GM12892 (cell line): ENCODE measurements around the gene ZNF836.
A peak's percentile ranks its signal among the peaks of the same experiment; 100 is the strongest.

ENCODE experiments used
- DNase-seq: peaks from one replicate; pipeline ENCODE4 v3.0.0; 2011; ENCODE audit not compliant: insufficient read length
- FAIRE-seq: peaks from 2 replicates; lab custom pipeline; 2011; peaks lifted over from hg19 to GRCh38; lab: Jason Lieb, UNC
- POLR2A ChIP-seq: IDR thresholded peaks from 2 replicates; pipeline ENCODE4 v1.6.1; 2011; ENCODE audit warnings: low read depth, low read length, control low read depth
- POLR2AphosphoS5 ChIP-seq: IDR thresholded peaks from 2 replicates; pipeline ENCODE4 v1.6.1; 2011; ENCODE audit warnings: low read depth, low read length, control low read depth
- TAF1 ChIP-seq: IDR thresholded peaks from 2 replicates; pipeline ENCODE4 v1.6.1; 2011; ENCODE audit warnings: low read depth, mild to moderate bottlenecking, control low read depth, low read length, borderline replicate concordance

The ZNF836 gene

DNA sequence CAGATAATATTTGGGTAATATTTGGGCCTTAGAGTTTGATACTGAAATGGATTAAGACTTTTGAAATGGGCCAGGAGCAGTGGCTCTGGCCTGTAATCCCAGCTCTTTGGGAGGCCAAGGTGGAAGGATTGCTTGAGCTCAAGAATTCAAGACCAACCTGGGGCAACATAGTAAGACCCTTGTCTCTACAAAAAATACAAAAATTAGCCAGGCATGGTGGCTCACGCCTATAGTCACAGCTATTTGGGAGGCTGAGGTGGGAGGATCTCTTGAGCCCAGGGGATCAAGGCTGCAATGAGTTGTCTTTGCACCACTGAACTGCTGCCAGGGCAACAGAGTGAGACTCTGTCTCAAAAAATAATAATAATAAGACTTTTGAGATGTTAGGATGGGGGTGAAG, 926 bp upstream of the ZNF836 start:
- TF ChIP-seq POLR2AphosphoS5 (no peak), POLR2A (no peak), TAF1 (no peak)
- no peak for DNase-seq
- FAIRE-seq = no peak

DNA sequence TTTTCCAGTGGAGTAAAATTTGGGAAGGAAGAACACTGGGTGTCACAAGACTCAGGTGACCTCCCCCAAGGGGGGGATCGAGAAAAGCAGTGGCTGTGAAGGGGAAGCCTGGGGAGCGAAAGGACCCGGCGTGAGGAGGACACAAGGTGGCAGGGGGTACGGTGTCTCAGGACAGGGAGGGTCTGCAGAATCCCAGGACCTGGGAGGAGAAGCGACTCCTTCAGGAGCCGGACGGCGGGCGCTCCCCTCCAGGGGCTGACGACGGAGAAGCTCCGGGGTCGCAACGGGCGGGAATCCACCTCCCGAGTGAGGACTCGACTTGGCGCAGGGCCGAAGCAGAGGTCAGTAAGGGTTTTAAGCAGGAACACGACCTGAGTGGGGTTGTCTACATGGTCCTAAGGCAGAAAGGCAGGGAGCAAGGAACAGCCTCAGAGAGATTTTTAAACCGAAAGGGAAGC, 529 bp downstream of the ZNF836 start:
- peak; percentile 61 for FAIRE-seq
- TF ChIP-seq TAF1 (no peak), POLR2AphosphoS5 (no peak), POLR2A (no peak)
- DNase-seq = peak; percentile 23

DNA sequence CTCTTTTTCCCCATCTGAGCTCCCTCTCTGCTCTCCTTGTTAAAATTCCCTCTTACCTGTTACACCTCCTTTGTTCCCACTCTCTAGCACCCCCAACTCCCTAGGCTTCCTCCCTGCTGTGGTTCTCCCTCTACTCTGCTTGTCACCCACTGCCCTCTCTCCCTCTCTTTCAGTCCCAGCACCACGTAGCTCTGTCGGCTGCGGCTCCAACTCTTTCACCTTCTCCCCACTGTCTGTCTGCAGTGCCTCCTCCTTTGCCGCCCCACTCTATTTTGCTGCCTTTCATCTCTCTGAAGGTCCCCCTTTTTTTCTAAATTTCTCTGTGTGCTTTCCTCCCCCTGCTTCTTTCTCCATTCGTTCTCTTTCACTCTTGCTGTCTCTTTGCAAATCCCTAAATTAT, 1.1 kb downstream of the ZNF836 start:
- no peak for FAIRE-seq
- no peak for DNase-seq
- no peak for TF ChIP-seq POLR2A
- TF ChIP-seq TAF1 = no peak
- no peak for TF ChIP-seq POLR2AphosphoS5

DNA sequence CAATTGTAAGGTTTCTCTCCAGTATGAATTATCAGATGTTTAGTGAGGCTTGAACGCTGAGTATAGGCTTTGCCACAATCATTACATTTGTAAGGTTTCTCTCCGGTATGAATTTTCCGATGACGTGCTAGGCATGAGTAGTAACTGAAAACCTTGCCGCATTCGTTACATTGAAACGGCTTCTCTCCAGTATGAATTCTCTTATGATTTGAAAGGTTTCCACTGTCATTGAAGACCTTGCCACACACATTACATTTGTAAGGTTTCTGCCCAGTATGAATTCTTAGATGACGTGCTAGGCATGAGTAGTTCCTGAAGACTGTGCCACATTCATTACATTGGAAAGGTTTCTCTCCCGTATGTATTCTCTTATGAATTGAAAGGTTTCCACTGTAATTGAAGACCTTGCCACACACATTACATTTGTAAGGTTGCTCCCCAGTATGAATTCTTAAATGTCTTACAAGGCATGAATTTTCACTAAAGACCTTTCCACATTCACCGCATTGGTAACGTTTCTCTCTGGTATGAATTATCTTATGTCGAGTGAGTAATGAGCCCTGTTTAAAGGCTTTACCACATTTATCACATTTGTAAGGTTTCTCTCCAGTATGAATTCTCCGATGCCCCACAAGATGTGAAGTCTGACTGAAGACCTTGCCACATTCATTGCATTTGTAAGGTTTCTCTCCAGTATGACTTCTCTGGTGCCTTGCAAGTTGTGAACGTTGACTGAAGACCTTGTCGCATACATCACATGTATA, 15.6 kb downstream of the ZNF836 start:
- TF ChIP-seq POLR2AphosphoS5 = no peak
- no peak for TF ChIP-seq TAF1
- TF ChIP-seq POLR2A = no peak
- DNase-seq (no peak), FAIRE-seq (no peak)

DNA sequence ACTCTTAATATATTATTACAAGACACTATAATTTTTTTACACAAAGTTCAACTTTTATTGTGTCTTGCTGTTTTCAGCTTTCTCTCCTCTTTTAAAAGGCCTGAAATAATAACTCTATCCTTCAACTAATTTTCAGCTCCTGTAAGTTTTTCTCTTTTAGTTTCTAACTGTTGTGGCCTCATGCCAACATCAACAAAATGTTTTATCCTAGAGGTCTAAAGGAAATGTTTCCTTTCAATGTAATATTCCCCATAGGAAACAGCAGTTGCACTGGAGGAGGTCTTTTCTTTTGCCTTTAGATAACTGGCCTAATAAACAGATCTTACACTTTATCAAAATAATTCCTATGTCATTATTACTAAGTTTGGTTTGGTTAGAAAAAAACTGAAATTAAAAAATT, 23.2 kb downstream of the ZNF836 start:
- DNase-seq = no peak
- TF ChIP-seq TAF1 (no peak), POLR2A (no peak), POLR2AphosphoS5 (no peak)
- no peak for FAIRE-seq

DNA sequence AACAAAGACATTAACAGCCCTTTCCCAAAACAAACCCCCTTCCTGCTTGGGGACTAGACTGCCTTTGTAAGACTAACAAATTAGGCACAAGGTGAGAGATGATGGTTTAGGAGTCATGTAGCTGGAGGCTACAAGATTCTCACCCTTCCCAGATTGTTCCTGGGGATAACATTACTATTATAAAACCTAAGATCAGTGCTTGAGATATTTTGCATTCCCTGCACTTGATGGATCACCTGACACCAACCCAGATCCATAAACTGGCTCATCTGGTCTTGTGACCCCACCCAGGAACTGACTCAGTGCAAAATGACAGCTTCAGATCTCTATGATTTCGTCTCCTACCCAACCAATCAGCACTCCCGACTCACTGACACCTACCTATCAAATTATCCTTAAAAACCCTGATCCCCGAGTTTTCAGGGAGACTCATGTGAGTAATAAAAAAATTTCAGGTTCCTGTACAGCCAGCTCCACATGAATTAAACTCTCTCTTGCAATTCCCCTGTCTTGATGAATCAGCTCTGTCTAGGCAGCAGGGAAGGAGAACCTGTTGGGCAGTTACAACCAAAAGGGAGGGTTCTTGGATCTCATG, 29.3 kb downstream of the ZNF836 start:
- TF ChIP-seq POLR2AphosphoS5 = no peak
- TF ChIP-seq POLR2A = no peak
- TF ChIP-seq TAF1 = no peak
- DNase-seq = no peak
- FAIRE-seq = no peak

DNA sequence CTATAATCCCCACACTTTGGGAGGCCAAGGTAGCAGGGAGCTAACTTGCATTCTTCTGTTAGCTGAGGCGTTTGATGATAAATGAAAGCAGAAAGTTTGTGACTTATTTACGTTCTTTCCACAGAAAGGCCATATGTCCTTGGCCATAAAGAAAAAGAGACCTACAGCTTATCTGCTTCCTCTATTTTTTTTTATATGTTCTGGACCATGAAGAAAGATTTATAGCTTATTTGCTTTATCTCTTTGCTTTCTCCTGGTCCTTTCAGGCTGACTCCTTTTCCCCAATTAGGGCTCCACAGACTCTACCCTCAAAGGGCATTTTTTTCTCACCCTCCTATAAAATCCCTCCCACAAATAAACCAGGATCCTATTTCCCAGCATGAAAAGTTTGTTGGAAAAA, 30.2 kb downstream of the ZNF836 start:
- TF ChIP-seq POLR2AphosphoS5 (no peak), TAF1 (no peak), POLR2A (no peak)
- no peak for DNase-seq
- FAIRE-seq = no peak

DNA sequence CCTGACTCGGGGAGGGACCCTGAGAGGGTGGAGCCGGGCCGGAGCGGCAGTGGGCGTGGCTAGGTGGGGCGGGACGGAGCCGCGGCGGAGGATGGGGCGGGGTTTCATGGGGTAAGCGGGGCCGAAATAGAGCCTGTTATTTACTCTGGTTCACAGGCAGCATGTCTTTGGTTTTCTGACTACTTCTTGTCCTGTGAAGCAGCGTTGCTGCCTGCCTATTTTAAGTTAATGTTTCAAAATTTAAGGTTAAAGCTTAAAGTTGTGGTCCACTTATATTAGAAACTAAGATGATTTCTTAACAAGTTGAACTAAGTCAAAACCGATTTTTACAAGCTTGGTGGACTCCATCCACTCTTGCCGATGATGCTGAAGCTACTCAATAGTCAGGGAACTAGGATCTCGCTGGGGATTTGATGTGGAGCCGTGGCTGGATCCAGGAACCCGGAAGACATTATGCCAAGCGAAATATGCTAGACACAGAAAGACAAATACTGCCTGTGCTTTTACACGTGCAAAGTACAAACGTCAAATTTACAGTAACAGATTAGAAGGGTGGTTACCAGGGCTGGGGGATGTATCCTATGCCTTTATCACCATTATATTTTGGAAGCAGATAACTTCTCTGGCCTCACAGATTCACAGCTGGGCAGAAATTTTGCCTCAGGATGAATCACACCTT, 31.2 kb downstream of the ZNF836 start:
- DNase-seq (peak; percentile 81), FAIRE-seq (peak; percentile 92)
- TF ChIP-seq TAF1 (no peak), POLR2A (no peak), POLR2AphosphoS5 (no peak)

DNA sequence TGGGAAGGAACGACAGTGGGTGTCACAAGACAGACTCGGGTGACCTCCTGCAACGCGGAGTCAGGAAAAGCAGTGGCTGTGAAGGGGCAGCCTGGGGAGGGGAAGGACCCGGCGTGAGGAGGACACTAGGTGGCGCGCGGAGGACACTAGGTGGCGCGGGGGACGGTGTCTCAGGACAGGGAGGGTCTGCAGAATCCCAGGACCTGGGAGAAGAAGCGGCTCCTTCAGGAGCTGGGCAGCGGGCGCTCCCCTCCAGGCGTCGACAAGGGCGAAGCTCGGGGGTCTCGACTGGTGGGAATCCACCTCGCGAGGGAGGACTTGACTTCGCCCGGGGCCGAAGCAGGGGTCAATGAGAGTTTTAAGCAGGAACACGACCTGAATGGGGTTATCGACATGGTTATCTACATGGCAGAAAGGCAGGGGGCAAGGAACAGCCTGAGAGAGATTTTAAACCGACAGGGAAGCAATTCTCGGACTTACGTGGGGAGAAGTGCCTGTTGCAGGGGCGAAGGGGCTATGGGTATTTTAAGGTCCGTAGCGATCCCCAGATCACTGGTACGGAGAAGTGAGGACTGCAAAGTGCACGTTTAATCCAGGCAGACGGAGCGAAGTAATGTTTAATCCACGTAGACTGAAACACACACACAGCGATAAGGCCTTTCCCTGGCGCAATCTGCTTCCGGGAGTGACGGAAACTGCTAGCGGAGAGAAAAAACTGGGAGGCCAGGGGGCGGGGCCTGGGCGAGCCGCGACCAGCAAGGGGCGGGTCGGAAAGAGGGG, 32.0 kb downstream of the ZNF836 start, which contains the start of gene ZNF616:
TSS of gene ZNF616 (minus strand) at position 687 of the 780 bp plus-strand sequence. CDS start 9,426 bp downstream, outside the sequence.
- TF ChIP-seq POLR2A (peak; percentile 66), TAF1 (0 out of 2 replicates have a peak, but pooled peaks have one; percentile 23), POLR2AphosphoS5 (peak; percentile 46; the same call in 1 of the 2 replicates)
- DNase-seq = peak; percentile 53
- peak; percentile 94 for FAIRE-seq

DNA sequence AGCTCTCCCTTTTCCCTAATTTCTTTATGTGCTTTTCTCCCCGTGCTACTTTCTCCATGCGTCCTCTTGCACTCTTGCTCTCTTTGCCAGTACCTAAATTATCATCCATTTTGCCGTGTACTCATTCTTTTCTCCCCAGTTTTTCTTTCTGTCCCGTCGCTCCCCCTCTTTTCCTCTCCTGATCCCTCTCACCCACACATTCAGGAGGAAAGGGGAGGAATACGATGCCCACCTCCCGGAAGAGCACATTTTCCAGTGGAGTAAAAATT, 32.5 kb downstream of the ZNF836 start:
- DNase-seq = no peak
- no peak for TF ChIP-seq POLR2AphosphoS5
- TF ChIP-seq POLR2A = no peak
- TF ChIP-seq TAF1 = no peak
- no peak for FAIRE-seq

DNA sequence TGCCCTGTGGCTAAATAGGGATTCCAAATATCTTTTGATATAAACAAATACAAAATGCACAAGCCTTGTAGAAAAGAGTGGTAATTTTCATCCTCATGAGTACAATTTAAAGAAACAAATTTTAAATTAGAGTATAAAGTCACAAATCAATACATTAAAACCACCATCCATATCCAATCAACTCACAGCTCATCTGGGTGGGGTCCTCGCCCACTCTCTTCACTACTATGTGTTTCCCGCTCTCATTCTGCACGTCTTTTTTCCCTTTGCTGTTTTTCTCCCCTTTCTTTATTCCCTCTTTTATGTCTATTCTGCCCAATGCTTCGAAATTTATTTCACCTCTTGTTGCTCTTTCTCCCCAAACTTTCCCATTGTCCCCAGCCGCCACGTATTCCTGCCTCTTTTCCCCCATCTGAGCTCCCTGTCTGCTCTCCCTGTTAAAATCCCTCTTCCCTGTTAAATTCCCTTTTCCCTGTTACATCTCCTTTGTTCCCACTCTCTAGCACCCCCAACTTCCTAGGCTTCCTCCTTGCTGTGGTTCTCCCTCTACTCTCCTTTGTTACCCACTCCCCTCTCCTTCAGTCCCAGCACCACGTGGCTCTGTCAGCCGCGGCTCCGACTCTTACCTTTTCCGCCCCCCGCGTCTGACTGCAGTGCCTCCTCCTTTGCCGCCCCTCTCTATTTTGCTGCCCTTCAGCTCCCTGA, 33.0 kb downstream of the ZNF836 start:
- no peak for DNase-seq
- TF ChIP-seq POLR2AphosphoS5 = no peak
- no peak for TF ChIP-seq POLR2A
- no peak for TF ChIP-seq TAF1
- FAIRE-seq = no peak
